Erythroblast (primary cell): ENCODE results near the gene SPATA6L.

Experiments used
- DNase-seq, 2 experiments: peaks; one replicate each; lab custom pipeline; 2025; lab: John Stamatoyannopoulos, UW
- GATA1 ChIP-seq: IDR thresholded peaks from 2 replicates; pipeline ENCODE4 v1.6.1; 2011; ENCODE audit warnings: low read depth, mild to moderate bottlenecking, control low read depth, low read length, moderate library complexity
- POLR2A ChIP-seq: IDR thresholded peaks from 2 replicates; pipeline ENCODE4 v1.6.1; 2011; ENCODE audit warnings: mild to moderate bottlenecking, low read length

SPATA6L gene

DNA sequence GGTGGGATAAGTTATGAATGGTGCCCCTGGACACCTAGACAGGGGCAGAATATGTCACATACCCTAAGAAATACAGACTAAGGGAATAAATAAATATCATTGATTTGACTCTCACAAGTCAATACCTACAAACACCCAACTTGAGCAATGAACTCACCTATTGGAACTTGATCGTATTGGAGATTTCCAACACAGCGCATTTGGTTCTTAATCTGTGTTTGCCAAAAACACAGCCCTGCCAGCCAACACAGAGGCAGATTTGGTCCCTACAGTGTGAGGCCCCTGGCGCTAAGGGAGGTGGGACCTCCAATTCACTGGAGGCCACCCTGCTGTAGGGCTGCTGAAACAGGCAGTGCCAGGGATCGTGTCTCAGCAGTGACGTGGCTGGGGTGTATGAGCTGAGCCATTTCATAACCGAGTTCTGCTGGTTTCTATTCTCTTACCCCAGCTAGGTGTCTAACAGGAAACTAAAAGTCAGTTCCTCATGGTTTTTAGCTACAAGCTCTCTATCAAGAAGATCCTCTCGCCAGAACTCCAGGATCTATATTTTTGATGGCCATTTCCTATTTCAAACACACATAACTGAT is 91.5 kb downstream of the SPATA6L start:
- no peak for TF ChIP-seq POLR2A
- TF ChIP-seq GATA1 = no peak
- no peak for DNase-seq

- TF ChIP-seq POLR2A = no peak
- no peak for TF ChIP-seq GATA1
- no peak for DNase-seq
Measured at GRCh38 chr9:4573634-4574389, 92.5 kb downstream of the SPATA6L start.

GRCh38 chr9:4573176-4573575 is 93.1 kb downstream of the SPATA6L start:
- TF ChIP-seq POLR2A (no peak), GATA1 (no peak)

GRCh38 chr9:4572184-4572826 is 94.0 kb downstream of the SPATA6L start:
- TF ChIP-seq POLR2A (no peak), GATA1 (no peak)
- no peak for DNase-seq

More at GRCh38 chr9:4573176-4573575, 93.1 kb downstream of the SPATA6L start:
- no peak for DNase-seq

DNA sequence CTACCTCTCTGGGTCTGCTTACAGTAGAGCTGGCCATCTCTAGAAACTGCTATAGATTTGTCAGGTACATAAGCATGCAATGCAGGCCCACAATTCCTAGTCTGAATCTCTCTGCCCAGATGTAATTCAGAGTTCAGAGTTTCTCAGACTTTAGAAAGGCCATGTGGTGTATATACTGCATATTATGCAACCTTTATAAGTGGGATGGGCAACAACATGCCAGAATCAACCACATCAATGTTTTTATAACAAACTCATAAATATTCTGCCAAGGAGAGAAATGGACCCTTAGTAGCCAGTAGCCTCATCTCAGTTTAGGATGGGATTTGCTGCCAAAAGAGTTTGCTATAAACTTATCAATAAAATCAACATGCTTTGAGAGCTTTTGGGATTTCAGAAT is 97.2 kb downstream of the SPATA6L start:
- TF ChIP-seq POLR2A (no peak), GATA1 (no peak)

GRCh38 chr9:4567601-4568000 is 98.7 kb downstream of the SPATA6L start:
- TF ChIP-seq GATA1 (no peak), POLR2A (no peak)
- no peak for DNase-seq

More for the DNA sequence above, 97.2 kb downstream of the SPATA6L start:
- DNase-seq = no peak

GRCh38 chr9:4566806-4567205 is 99.5 kb downstream of the SPATA6L start:
- no peak for DNase-seq
- no peak for TF ChIP-seq GATA1
- TF ChIP-seq POLR2A = no peak

DNA sequence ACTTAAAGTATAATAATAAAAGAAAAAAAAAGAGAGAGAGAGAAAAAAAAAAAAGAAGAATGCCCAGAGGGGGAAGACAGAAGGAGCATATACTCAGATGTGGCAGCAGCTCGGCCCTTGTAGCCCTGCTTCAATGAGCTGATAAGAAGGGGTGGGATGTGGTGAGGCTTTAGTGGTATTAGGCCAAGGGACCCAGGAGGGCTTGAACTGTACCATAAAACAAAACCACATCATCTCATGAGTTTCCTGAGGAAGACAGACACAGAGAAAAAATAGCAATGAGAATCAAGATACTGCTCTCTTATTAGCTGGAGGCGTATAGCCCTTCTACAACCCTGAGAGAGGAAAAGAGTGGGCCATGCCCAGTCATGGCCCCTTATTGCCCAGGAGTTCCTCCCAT is 103.2 kb downstream of the SPATA6L start:
- no peak for DNase-seq

GRCh38 chr9:4559261-4560182 is 106.8 kb downstream of the SPATA6L start:
- DNase-seq = no peak
- no peak for TF ChIP-seq POLR2A
- TF ChIP-seq GATA1 = no peak

More for the DNA sequence above, 103.2 kb downstream of the SPATA6L start:
- no peak for TF ChIP-seq GATA1
- TF ChIP-seq POLR2A = no peak

DNA sequence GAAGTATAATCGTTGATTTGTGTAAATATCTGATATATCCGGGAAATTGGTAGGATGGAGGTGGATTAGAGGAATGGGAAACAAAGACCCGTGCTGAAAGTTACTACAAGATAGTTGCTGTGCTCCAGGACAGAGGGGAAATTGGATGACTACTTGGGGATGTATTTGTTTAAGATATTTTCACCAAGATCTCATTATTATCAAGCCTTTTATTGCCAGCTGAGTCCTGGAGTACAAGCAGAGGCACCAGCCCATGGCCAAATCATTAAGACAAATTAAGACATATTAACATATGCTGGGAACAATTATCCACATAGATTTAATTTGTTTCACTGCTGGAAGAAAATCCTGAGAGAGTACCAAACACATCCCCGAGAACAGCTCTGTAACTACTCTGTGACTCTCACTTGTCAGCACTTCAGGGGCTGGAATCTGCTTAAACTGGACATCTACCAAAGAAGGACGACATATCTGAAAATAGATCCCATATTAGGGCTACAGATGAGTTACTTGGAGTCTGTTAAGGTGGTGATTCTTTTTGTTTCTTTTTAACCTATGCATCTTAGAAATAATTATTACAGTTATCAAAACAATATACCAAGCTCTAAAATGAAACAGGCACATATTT is 107.8 kb downstream of the SPATA6L start:
- no peak for DNase-seq
- TF ChIP-seq POLR2A (no peak), GATA1 (no peak)

DNA sequence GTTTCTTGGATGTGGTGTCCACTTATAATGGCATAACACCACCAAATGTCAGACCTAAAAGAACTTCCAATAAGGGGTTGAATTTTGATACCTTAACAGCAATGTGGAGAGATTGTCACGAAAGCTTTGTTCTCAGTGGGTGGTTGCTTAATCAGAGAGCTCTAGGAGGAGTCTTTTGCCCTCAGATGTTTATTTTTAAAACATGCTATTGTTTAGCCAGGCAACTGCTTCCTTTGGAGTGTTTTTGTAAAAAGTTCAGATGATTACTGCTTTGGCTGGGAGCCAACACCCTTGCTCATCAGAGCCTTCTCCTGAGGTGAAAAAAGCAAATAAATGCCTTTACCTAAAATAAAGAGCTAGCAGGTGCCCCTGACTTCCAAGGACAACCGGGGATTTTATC is 111.0 kb downstream of the SPATA6L start:
- TF ChIP-seq GATA1 (no peak), POLR2A (no peak)
- DNase-seq = no peak

GRCh38 chr9:4553951-4554381 is 112.3 kb downstream of the SPATA6L start:
- no peak for DNase-seq
- TF ChIP-seq GATA1 = no peak
- TF ChIP-seq POLR2A = no peak
